Stomach (tissue), 9 donors: ENCODE data around the gene NMNAT2. TPM values are rescaled to one million over a fixed set of nuclear protein-coding genes. Genes with fewer than 3 reads are reported as not detected.

Experiments
- DNase-seq, 2 donors: peaks; one replicate each; pipeline versions ENCODE4 v3.0.0 to v3.0.0-alpha.2; 2013 to 2019
- H3K27ac ChIP-seq, 5 donors: fragments of 200-600 bp in 4 of 5; sonication (generic) in 4 of 5; one replicate each; pipeline ENCODE4 v1.5.1; 2013 to 2019; ENCODE audit warnings: mild to moderate bottlenecking in 1 of 5, moderate library complexity in 1 of 5
- H3K27me3 ChIP-seq, 3 donors: fragments of 200-600 bp; sonication (generic); one replicate each; pipeline ENCODE4 v1.5.1; 2017 to 2019; ENCODE audit warnings: mixed run types in 1 of 3
- H3K36me3 ChIP-seq, 4 donors: fragments of 200-600 bp; sonication (generic); 1 replicate in 3 of 4; 2 replicates in 1 of 4; pipeline ENCODE4 v1.5.1; 2016 to 2019
- H3K4me1 ChIP-seq, 4 donors: fragments of 200-600 bp; sonication (generic); one replicate each; pipeline ENCODE4 v1.5.1; 2016 to 2019
- H3K4me3 ChIP-seq, 4 donors: fragments of 200-600 bp; sonication (generic) in 3 of 4; one replicate each; pipeline ENCODE4 v1.5.1; 2016 to 2019; ENCODE audit warnings: mild to moderate bottlenecking in 1 of 4
- H3K9me3 ChIP-seq, 4 donors: fragments of 200-600 bp; sonication (generic); one replicate each; pipeline ENCODE4 v1.5.1; 2016 to 2019
- EP300 ChIP-seq: sonication (generic); formaldehyde crosslinking; IDR thresholded peaks from one replicate; pipeline ENCODE4 v1.6.1; 2017; ENCODE audit warnings: antibody characterized with exemption
- POLR2A ChIP-seq, 4 donors: fragments of 450-650 bp; IDR thresholded peaks; one replicate each; pipeline ENCODE4 v1.6.1; 2016; ENCODE audit warnings: antibody characterized with exemption in 4 of 4, control low read depth in 2 of 4, mild to moderate bottlenecking in 1 of 4, moderate library complexity in 1 of 4
- POLR2AphosphoS5 ChIP-seq, 3 donors: sonication (generic); formaldehyde crosslinking; IDR thresholded peaks; one replicate each; pipeline ENCODE4 v1.6.1; 2016; ENCODE audit warnings: antibody characterized with exemption in 3 of 3
- WGBS, 5 donors: extraction: QIAGEN DNeasy Blood & Tissue Kit in 3 of 5; methylation state at CpG; one replicate each; pipeline versions ENCODE4 v1.1.5 to v1.1.7; 2013 to 2018; 5-methylcytosine and 5-hydroxymethylcytosine counted together
- intact Hi-C: fragments of 100-400 bp; cut with DNase I; formaldehyde crosslinking; loops from one replicate; pipeline ENCODE4 v1.15.1; 2023; ENCODE audit warnings: low total_unique reads
- polyA plus RNA-seq, 3 donors: library from polyadenylated mRNA; stranded (reverse); fragments of 200-250 nt; gene quantifications; one replicate each; pipeline ENCODE4 v1.2.3, GENCODE V29; 2013
- total RNA-seq, 5 donors: library from RNA; depleted of rRNA; stranded (reverse); fragments of >200 nt; gene quantifications; one replicate each; pipeline versions ENCODE4 v1.1.0 to v1.2.3, GENCODE V29; 2014 to 2016
- TF ChIP-seq, protein P1 (sequence below), 7 experiments: fragments of 450-650 bp in 4 of 7; fragments of 200-600 bp in 3 of 7; sonication (generic) in 3 of 7; IDR thresholded peaks; one replicate each; pipeline ENCODE4 v1.5.1; 2016 to 2019; ENCODE audit warnings: antibody characterized with exemption in 7 of 7, control low read depth in 2 of 7, mild to moderate bottlenecking in 1 of 7
- donor health status: healthy with polysubstance abuse.
- donor health status: Bipolar disorder and iron deficiency.
- donor health status: healthy.

NMNAT2 gene
- total and polyA plus RNA-seq, 8 donors: 0.06 to 1.3 (median 0.51) TPM; not detected in 2

GRCh38 chr1:183368213-183369108, 49.7 kb downstream of the NMNAT2 start:
- intact Hi-C loops: no loop called here
- WGBS, 5 donors: 81 to 87% (median 82%) methylated on average over 11 of the region's 11 CpGs

DNA sequence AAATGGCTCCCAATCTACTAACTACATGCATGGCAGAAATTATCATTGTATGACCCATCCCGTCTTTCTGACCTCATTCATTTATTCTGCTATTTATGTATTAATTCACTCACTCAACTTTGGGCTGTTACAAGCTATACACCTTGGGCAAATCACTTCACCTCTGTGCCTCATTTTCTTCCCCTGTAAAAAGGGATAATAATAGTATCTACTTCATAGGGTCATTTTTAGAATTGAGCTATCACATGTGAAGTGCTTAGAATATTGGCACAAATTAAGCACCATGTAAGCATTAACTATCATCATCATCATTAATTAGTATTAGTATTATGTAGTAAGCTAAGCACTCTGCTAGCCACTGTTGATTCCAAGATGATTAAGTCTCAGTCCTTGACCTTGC, 52.1 kb downstream of the NMNAT2 start:
- H3K4me1 ChIP-seq: no peaks in the 10 kb centered on the region
- H3K36me3 ChIP-seq: no peaks in the 10 kb centered on the region
- H3K27me3 ChIP-seq: peaks cover 0 to 6% (median 0%) of the 10 kb centered on the region in 3 donors
- no peak for DNase-seq
- intact Hi-C loops: no loop called here
- TF ChIP-seq, protein P1, sequence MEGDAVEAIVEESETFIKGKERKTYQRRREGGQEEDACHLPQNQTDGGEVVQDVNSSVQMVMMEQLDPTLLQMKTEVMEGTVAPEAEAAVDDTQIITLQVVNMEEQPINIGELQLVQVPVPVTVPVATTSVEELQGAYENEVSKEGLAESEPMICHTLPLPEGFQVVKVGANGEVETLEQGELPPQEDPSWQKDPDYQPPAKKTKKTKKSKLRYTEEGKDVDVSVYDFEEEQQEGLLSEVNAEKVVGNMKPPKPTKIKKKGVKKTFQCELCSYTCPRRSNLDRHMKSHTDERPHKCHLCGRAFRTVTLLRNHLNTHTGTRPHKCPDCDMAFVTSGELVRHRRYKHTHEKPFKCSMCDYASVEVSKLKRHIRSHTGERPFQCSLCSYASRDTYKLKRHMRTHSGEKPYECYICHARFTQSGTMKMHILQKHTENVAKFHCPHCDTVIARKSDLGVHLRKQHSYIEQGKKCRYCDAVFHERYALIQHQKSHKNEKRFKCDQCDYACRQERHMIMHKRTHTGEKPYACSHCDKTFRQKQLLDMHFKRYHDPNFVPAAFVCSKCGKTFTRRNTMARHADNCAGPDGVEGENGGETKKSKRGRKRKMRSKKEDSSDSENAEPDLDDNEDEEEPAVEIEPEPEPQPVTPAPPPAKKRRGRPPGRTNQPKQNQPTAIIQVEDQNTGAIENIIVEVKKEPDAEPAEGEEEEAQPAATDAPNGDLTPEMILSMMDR (IDR thresholded peaks at IDR 0.05): no peak
- TF ChIP-seq POLR2AphosphoS5 (IDR thresholded peaks at IDR 0.05) (no peak), POLR2A (IDR thresholded peaks at IDR 0.05) (no peak), EP300 (no peak)
- H3K27ac ChIP-seq: no peak overlapping the region
- no peaks in the 10 kb centered on the region for H3K9me3 ChIP-seq
- WGBS, 5 donors: 80 to 97% (median 88%) methylated on average over 1 of the region's 1 CpG
- H3K4me3 ChIP-seq: no peak overlapping the region

More at GRCh38 chr1:183368213-183369108, 49.7 kb downstream of the NMNAT2 start:
- no peak overlapping the region for H3K27ac ChIP-seq
- H3K36me3 ChIP-seq: no peaks in the 10 kb centered on the region
- DNase-seq: no peak
- H3K4me3 ChIP-seq: no peak overlapping the region
- TF ChIP-seq, protein P1 (IDR thresholded peaks at IDR 0.05): no peak
- no peak for TF ChIP-seq POLR2AphosphoS5 (IDR thresholded peaks at IDR 0.05)
- no peak for TF ChIP-seq POLR2A (IDR thresholded peaks at IDR 0.05)
- no peak for TF ChIP-seq EP300
- no peaks in the 10 kb centered on the region for H3K4me1 ChIP-seq
- no peaks in the 10 kb centered on the region for H3K9me3 ChIP-seq
- peaks cover 0 to 10% (median 0%) of the 10 kb centered on the region in 3 donors for H3K27me3 ChIP-seq

DNA sequence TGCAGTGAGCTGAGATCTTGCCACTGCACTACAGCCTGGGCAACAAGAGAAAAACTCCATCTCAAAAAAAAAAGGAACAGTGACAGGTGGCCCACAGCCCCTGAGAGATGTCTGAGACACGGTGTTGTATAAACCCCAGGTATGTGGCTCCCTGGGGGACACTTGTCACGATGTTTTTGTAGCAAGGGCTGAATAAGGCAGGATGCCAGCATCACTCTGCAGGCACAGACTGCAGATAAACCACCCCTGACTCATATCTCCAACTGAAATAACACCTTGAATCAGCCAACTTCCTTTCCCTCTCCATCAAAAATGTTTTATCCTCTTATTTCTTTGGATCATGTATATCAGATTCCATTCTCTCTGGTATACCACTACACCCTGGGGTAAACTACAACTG, 52.5 kb downstream of the NMNAT2 start:
- Histone ChIP-seq H3K9me3 (no peaks in the 10 kb centered on the region), H3K4me3 (no peak overlapping the region), H3K36me3 (no peaks in the 10 kb centered on the region), H3K27ac (no peak overlapping the region), H3K4me1 (no peaks in the 10 kb centered on the region), H3K27me3 (peaks cover 0 to 6% (median 0%) of the 10 kb centered on the region in 3 donors)
- intact Hi-C loops: no loop called here
- 47 to 61% (median 53%) methylated on average over 2 of the region's 2 CpGs for WGBS, 5 donors
- no peak for TF ChIP-seq POLR2AphosphoS5 (IDR thresholded peaks at IDR 0.05)
- TF ChIP-seq, protein P1 (IDR thresholded peaks at IDR 0.05): no peak
- no peak for DNase-seq

DNA sequence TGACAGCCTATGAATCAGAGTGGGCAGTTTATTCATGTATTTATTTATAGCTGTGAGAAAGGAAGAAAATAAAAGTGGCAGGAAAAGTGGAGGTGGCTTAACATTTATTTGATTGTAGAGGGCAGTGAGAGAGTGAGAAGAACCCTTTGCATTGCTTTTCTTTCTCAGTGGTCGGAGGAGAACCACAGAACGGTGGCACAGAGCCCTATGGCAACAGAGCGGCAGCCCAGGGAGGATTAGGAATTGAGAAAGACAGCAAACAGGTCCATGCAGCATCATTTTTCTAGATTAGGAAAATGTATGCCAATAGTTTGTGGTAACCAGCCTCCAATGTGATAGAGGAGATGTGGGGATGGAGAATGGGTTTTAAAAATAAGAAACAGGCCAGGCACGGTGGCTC, 53.1 kb downstream of the NMNAT2 start:
- intact Hi-C loops: no loop called here
- no peaks in the 10 kb centered on the region for H3K9me3 ChIP-seq
- no peaks in the 10 kb centered on the region for H3K4me1 ChIP-seq
- TF ChIP-seq, protein P1 (IDR thresholded peaks at IDR 0.05): no peak
- TF ChIP-seq EP300: no peak
- no peak for TF ChIP-seq POLR2AphosphoS5 (IDR thresholded peaks at IDR 0.05)
- TF ChIP-seq POLR2A (IDR thresholded peaks at IDR 0.05): no peak
- peaks cover 0 to 6% (median 0%) of the 10 kb centered on the region in 3 donors for H3K27me3 ChIP-seq
- H3K36me3 ChIP-seq: no peaks in the 10 kb centered on the region
- DNase-seq: no peak
- H3K27ac ChIP-seq: no peak overlapping the region
- WGBS, 5 donors: 83 to 92% (median 86%) methylated on average over 4 of the region's 4 CpGs
- H3K4me3 ChIP-seq: no peak overlapping the region
